OCI-LY7 (cell line): ENCODE data around the gene RACGAP1. TPM values are rescaled to one million over a fixed set of nuclear protein-coding genes. Genes with fewer than 3 reads are reported as not detected.

Source experiments
- BruUV-seq: library from RNA; stranded (reverse); fragments of 400-500 nt; replicated peaks from 2 replicates; lab custom pipeline; 2021; lab: Mats Ljungman, UMichigan
- CTCF ChIA-PET: fragments of 300-600 bp; sonication (Branson Sonifier 250); formaldehyde crosslinking; loops from one replicate; lab custom pipeline; 2022; ENCODE audit warnings: antibody characterized with exemption; ENCODE audit not compliant: unreplicated experiment; lab: Charles Lee
- POLR2A ChIA-PET: fragments of 300-600 bp; sonication (Branson Sonifier 250); formaldehyde crosslinking; loops from one replicate; lab custom pipeline; 2022; ENCODE audit warnings: antibody characterized with exemption; lab: Charles Lee
- DNase-seq: peaks from one replicate; pipeline ENCODE4 v3.0.0-alpha.2; 2015; ENCODE audit warnings: low spot score
- H2AFZ ChIP-seq: fragments of 200-600 bp; sonication (generic), shearing (Covaris generic); 2 replicates; pipeline ENCODE4 v1.6.1; 2014; ENCODE audit warnings: mild to moderate bottlenecking, antibody characterized with exemption, low read length, moderate library complexity
- H3K27ac ChIP-seq: fragments of 200-600 bp; sonication (generic); 2 replicates; pipeline ENCODE4 v1.5.1; 2014; ENCODE audit warnings: mixed run types, low read depth, mild to moderate bottlenecking, moderate library complexity, low read length, inconsistent platforms; ENCODE audit not compliant: poor library complexity, severe bottlenecking
- H3K36me3 ChIP-seq: fragments of 200-600 bp; sonication (generic); 2 replicates; pipeline ENCODE4 v1.6.1; 2014; ENCODE audit warnings: mild to moderate bottlenecking, antibody characterized with exemption, low read length, moderate library complexity, mixed read lengths; ENCODE audit not compliant: insufficient read depth
- H3K4me1 ChIP-seq: fragments of 200-600 bp; sonication (generic); 2 replicates; pipeline ENCODE4 v1.5.1; 2014; ENCODE audit warnings: mild to moderate bottlenecking, low read length; ENCODE audit not compliant: insufficient read depth, poor library complexity, severe bottlenecking
- H3K4me2 ChIP-seq: fragments of 200-600 bp; sonication (generic); 2 replicates; pipeline ENCODE4 v1.6.1; 2014; ENCODE audit warnings: mild to moderate bottlenecking, low read length
- H3K4me3 ChIP-seq: fragments of 200-600 bp; sonication (generic); 2 replicates; pipeline ENCODE4 v1.5.1; 2014; ENCODE audit warnings: mild to moderate bottlenecking, low read depth, low read length; ENCODE audit not compliant: poor library complexity, severe bottlenecking
- H3K79me2 ChIP-seq: fragments of 200-600 bp; sonication (generic); 2 replicates; pipeline ENCODE4 v1.6.1; 2016; ENCODE audit warnings: low read depth, mild to moderate bottlenecking, low read length, moderate library complexity, mixed read lengths; ENCODE audit not compliant: insufficient read depth
- H3K9me2 ChIP-seq: fragments of 200-600 bp; sonication (generic); 2 replicates; pipeline ENCODE4 v1.6.1; 2016; ENCODE audit warnings: mild to moderate bottlenecking, low read length, mixed read lengths; ENCODE audit not compliant: insufficient read depth
- H3K9me3 ChIP-seq: fragments of 200-600 bp; sonication (generic); 2 replicates; pipeline ENCODE4 v1.6.1; 2014; ENCODE audit warnings: mild to moderate bottlenecking, mixed run types, low read length, mixed read lengths
- H4K20me1 ChIP-seq: fragments of 200-600 bp; sonication (generic); 2 replicates; pipeline ENCODE4 v1.6.1; 2014; ENCODE audit warnings: mild to moderate bottlenecking, antibody characterized with exemption, low read length, moderate library complexity, mixed read lengths; ENCODE audit not compliant: insufficient read depth
- EZH2phosphoT487 ChIP-seq: fragments of 200-600 bp; sonication (generic); IDR thresholded peaks from 2 replicates; pipeline ENCODE4 v1.6.1; 2018; ENCODE audit warnings: low read depth, borderline replicate concordance, mild to moderate bottlenecking, mixed run types, antibody characterized with exemption, low read length, moderate library complexity, mixed read lengths
- intact Hi-C: fragments of 100-400 bp; cut with micrococcal nuclease; formaldehyde crosslinking; loops from one replicate; pipeline ENCODE4 v1.10.0; 2022; ENCODE audit not compliant: unreplicated experiment
- total RNA-seq, 2 experiments: library from RNA; depleted of rRNA in 1 of 2; stranded (reverse); fragments of >200 nt in 1 of 2; shearing (Covaris generic) in 1 of 2; gene quantifications; 2 replicates each; pipeline ENCODE4 v1.2.3, GENCODE V29; 2014 to 2022
- TF ChIP-seq, protein P1 (sequence below): fragments of 200-600 bp; sonication (generic); conservative IDR thresholded peaks from 2 replicates; pipeline ENCODE4 v1.5.1; 2014; ENCODE audit warnings: mild to moderate bottlenecking, antibody characterized with exemption, low read length, moderate library complexity, mixed read lengths

Gene RACGAP1
- total RNA-seq, 2 experiments from 2014 or later = 69.6 to 104 TPM

DNA sequence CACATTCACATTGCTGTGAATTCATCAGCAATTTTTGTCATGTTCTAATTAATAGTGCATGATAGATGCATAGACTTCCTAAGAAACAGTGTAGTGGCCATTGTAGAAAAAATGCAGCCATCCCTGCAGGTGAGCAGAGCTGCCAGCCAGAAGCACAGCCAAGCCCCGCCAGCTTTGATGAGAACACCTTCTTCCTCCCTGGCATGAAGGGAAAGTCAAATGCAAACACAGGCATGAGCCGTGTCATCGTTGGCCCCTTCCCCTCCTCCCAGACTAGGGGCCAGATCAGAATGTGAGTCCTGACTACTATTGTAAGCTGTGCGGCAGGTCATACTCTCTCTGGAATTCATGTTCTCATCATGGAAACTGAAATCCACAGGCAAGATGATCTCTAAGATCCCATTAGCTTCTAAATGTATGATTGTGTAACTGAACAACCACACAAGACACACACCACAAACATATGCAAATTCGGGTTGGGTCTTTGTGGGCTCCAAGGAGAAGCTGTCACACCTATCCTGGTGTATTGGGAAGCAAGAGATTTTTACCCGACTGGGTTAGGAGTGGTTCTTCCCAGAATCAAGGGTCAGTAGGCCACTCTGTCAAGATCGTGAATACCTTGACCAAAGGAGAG lies 77.6 kb downstream of the RACGAP1 start:
- Histone ChIP-seq H3K27ac (no peak overlapping the region), H3K79me2 (no peaks in the 10 kb centered on the region), H3K4me1 (peaks cover 9% of the 10 kb centered on the region), H3K9me3 (no peaks in the 10 kb centered on the region), H3K9me2 (no peaks in the 10 kb centered on the region), H2AFZ (no peak overlapping the region), H4K20me1 (no peaks in the 10 kb centered on the region), H3K36me3 (no peaks in the 10 kb centered on the region), H3K4me2 (no peak overlapping the region), H3K4me3 (no peak overlapping the region)
- no TSS peak for BruUV-seq
- TF ChIP-seq, protein P1, sequence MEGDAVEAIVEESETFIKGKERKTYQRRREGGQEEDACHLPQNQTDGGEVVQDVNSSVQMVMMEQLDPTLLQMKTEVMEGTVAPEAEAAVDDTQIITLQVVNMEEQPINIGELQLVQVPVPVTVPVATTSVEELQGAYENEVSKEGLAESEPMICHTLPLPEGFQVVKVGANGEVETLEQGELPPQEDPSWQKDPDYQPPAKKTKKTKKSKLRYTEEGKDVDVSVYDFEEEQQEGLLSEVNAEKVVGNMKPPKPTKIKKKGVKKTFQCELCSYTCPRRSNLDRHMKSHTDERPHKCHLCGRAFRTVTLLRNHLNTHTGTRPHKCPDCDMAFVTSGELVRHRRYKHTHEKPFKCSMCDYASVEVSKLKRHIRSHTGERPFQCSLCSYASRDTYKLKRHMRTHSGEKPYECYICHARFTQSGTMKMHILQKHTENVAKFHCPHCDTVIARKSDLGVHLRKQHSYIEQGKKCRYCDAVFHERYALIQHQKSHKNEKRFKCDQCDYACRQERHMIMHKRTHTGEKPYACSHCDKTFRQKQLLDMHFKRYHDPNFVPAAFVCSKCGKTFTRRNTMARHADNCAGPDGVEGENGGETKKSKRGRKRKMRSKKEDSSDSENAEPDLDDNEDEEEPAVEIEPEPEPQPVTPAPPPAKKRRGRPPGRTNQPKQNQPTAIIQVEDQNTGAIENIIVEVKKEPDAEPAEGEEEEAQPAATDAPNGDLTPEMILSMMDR = no peak
- no peak for TF ChIP-seq EZH2phosphoT487
- intact Hi-C loops = loop anchor here (10.0 kb wide), 1 partner anchor 83 kb away; no protein-coding TSS in a partner anchor
- no peak for DNase-seq
- ChIA-PET CTCF (interaction anchor here (1.0 kb wide), 1 partner anchor 138 kb away, joined by 5 read pairs; no protein-coding TSS in a partner anchor), POLR2A (interaction anchor here (0.5 kb wide), 2 partner anchors 35 to 357 kb away, joined by 3 to 7 read pairs; no protein-coding TSS in a partner anchor)

DNA sequence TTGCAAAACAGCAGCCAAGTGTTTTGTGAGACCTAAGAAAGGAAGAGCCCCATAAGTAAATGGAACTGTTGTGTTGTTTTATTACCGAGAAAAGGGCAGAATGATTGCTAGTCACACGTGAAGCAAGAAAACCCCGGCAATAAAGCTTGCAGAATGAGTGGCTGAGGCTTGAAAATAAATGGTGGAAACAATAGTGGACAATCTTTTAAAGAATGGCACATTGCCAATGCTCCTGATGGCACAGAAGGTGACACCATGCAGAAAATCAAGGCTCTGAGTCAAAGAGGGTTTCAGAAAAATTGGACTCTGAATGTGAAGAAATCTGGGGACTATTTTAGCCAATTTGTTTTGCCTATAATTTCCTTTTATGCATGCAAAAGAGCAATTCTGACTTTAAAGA lies 78.8 kb downstream of the RACGAP1 start:
- H3K9me3 ChIP-seq = no peaks in the 10 kb centered on the region
- no peak overlapping the region for H3K27ac ChIP-seq
- no TSS peak for BruUV-seq
- H2AFZ ChIP-seq = 0 out of 2 replicates have a peak overlapping the region, but pooled peaks have one; percentile 60
- H3K9me2 ChIP-seq = no peaks in the 10 kb centered on the region
- ChIA-PET CTCF (interaction anchor here (1.0 kb wide), 2 partner anchors 40 to 77 kb away, joined by 3 read pairs; no protein-coding TSS in a partner anchor), POLR2A (interaction anchor here (1.2 kb wide), 1 partner anchor 19 kb away, joined by 3 read pairs; no protein-coding TSS in a partner anchor)
- no peaks in the 10 kb centered on the region for H3K36me3 ChIP-seq
- H3K4me3 ChIP-seq = no peak overlapping the region
- intact Hi-C loops = loop anchor here (10.0 kb wide), 1 partner anchor 82 kb away; no protein-coding TSS in a partner anchor
- no peaks in the 10 kb centered on the region for H3K79me2 ChIP-seq
- no peak overlapping the region for H3K4me2 ChIP-seq
- no peaks in the 10 kb centered on the region for H4K20me1 ChIP-seq
- TF ChIP-seq, protein P1 = no peak
- no peak for TF ChIP-seq EZH2phosphoT487
- no peak for DNase-seq
- peaks cover 19% of the 10 kb centered on the region for H3K4me1 ChIP-seq
